Activated naive CD4-positive, alpha-beta T cell (primary cell): ENCODE data around the gene DLST.

Experiments
- DNase-seq, 4 experiments: peaks; one replicate each; lab custom pipeline; 2025; lab: John Stamatoyannopoulos, UW

The DLST gene

DNA sequence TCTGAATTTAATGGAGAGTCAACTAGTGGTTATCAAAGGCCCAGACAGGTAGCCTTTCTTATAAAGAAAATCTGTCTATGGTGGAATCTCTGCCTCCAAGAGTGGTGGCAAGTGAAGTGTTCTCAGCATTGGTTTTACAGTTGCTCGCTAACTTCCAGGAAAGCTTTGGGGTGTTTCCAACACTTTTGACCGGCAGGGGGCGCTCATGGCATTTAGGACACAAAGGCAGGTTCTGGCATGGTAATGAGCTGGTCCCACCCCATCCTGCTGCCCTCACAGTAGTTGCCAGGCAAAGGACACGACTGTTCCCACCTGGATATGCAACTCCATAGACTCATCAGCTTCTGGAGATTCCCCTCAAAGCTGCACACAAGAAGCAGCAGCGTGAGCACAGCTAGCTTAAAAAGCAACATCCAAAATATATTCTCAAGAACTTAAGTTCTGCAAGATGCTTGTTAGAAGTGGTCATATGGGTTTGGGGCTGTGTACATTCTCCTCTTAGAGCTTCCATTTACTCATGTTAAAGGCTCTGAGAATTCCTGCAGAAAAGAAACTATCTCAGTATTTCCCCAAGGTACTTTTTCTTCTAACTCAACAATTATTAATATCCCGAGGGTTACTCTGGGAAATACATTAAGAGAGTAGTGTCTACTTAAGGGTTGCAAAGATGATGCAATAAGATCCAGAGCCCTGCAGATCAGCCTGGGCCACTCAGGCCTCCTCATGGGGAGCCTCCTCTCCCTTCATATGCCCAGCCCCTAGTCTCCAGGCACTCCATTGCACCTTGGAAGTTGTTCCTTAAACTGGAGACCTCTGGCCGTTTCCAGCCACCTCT lies 20.6 kb upstream of the DLST start:
- DNase-seq: peak; percentile 72 to 97 (median 94)

DNA sequence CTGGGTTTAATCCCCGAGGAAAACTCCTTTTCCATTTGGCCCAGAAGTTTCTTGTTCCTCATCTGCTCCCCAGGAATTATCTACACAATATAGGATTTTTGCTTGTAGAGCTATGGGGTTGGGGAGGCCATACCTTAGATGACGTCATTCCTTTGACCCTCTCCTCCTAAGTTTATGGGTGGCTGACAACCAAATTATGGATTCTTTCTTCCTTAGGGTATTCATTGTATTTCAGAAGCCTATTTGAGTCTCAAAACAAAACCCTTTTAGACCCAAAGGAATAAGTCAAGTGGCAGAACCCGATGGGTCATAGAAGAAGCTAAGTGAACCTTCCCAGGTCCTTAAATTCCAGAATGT lies 20.0 kb upstream of the DLST start:
- DNase-seq: no peak

DNA sequence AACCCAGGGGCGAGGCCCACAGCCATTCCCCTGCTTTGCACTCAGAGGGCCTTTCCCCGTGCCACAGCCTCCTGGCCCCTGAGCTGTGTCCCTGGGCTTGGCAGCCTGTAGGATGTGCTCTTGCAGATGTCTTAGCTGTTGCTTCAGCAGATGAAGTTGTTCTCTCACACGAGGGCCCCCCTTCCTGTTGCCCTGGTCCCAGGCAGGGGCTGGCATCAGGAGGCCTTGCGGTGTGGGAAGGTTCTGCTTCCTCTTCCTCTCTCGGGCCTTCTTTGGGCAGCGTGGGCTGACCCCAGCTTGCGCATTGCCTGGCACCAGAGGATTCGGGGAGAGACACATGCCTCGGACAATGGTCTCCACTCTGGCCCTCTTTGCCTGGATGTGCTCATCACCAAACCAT lies 18.4 kb upstream of the DLST start:
- DNase-seq: no peak

DNA sequence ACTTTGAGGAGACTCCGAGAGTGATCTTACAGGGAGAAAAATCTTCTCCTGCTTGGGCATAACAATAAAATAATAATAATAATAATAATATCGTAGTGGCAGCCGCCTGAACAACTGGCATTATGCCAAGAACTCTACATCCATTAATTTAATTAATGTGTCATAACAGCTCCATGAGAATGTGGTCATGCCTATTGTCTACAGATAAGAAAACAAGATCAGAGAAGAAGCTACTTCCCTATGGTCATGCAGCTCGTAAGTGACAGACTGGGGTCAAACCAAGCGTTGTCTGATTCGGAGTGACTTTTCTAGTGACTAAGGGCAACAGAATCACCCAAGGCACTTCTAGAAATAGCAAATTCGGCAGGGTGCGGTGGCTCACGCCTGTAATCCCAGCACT lies 17.5 kb upstream of the DLST start:
- DNase-seq: no peak

DNA sequence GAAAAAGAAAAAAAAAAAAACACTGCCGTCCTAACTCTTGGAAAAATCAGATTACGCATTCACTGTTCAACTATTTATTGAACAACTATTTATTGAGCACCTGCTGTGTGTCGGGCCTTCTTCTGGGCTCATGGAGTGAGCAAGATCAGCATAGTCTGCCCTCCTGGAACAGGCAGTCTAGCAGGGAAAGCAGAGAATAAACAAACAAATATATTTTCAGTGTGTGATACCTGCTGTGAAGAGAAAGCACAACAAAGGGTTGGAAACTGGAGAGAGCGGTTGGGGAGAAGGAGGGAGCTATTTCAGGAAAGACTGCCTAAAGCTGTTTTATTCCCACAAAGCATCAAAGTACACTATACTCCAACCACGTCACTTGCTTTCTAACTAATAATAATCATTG lies 16.6 kb upstream of the DLST start:
- no peak for DNase-seq

DNA sequence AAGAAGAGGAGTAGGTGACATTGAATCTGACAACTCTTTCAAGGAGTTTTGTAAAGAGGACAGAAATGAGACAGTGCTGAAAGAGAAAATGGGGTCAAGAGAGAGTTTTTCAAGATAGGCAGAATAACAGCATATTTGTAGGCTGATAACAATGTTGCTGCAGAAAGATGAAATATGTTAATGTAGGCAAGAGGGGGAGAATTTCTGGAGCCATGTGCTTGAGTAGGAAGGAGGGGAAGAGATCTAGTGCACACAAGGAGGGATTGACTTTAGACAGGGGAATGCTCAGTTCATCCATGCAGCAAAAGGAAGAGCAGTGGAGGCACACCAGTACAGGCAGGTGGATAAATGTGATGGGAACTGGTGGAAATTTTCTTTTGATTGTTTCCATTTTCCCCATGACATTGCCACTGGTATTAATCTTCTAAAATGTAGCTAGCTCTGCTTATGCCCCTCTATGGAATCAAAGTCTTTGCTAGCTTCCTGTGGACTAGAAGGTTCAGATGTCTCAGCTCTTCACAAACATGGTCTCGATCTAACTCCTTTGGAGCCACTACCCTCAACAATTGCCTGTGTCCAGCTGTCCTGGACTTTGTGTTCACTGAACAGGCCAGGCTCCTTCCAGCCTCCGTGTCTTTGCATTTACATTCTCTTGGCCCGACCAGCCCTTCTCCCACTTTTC lies 14.9 kb upstream of the DLST start:
- DNase-seq: no peak

DNA sequence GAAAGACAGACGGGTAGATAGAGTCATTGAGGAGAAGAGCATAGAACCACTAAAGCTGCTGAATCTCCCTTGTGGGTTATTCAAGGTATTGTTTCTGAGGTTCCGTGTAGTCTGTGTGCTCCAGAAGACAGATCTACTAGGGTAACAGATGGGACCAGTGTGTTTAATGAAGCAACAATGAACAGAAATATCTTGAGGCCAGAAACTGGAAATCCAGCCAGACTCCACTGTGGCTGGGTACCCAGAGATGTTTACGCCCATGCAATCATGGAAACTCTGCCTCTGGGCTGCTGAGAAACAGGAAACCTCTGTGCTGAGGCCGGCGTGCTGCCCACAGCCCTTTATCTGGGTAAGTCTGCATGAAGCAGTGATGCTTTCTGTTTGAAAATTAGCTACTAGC lies 14.0 kb upstream of the DLST start:
- peak in 2 of 4 experiments; percentile 5 to 18 for DNase-seq

DNA sequence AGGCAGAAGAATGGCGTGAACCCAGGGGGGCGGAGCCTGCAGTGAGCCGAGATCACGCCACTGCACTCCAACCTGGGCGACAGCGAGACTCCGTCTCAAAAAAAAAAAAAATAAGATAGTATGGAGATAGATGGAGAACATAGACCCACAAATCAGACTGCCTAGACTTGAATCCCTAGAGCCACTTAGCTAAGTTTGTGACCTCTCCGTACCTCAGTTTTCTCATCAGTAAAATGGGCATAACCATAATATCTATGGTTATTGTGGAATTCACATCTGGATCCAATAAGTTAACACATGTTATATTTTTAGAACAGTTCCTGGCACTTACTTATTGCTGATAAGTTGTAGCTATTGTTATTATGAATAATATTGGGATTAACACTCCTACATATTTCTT lies 13.0 kb upstream of the DLST start:
- DNase-seq: no peak

DNA sequence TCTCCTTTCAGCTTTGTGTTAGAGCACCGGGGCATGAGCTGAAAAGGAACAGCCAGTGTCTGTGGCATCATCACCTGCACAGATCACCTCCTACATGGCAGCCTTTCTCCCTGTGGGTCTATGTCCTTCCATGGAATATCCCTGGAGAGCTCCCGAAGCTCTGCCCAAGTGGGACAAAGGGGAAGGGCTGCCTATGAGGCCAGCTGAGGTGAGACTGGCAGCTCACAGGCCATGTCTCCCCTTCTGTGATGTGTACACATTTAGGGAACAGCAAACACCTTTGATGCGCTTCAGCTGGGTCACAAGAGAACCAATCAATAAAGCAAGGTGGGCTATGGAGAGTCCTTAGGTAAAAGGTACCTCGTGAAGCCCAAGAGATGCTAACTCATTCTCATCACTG lies 9.9 kb upstream of the DLST start:
- no peak for DNase-seq

DNA sequence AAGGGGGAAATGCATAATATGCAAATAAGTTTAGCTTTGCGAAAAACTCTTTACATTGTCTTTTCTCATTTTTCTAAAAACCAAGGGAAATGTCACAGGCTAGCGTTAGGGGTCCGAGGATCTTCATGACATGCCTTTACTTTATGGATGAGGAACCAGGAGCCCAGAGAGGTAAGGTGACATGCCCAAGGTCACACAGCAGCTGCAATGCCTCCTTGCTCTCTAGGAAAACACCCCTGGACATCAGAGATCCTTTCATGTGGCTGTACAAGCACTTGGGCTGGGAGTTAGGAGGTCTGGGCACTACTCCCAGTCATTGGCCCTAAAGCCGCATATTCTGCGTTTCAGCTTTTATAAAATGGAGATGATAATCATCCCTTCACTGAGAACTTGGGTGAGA lies 6.5 kb upstream of the DLST start:
- DNase-seq: no peak

DNA sequence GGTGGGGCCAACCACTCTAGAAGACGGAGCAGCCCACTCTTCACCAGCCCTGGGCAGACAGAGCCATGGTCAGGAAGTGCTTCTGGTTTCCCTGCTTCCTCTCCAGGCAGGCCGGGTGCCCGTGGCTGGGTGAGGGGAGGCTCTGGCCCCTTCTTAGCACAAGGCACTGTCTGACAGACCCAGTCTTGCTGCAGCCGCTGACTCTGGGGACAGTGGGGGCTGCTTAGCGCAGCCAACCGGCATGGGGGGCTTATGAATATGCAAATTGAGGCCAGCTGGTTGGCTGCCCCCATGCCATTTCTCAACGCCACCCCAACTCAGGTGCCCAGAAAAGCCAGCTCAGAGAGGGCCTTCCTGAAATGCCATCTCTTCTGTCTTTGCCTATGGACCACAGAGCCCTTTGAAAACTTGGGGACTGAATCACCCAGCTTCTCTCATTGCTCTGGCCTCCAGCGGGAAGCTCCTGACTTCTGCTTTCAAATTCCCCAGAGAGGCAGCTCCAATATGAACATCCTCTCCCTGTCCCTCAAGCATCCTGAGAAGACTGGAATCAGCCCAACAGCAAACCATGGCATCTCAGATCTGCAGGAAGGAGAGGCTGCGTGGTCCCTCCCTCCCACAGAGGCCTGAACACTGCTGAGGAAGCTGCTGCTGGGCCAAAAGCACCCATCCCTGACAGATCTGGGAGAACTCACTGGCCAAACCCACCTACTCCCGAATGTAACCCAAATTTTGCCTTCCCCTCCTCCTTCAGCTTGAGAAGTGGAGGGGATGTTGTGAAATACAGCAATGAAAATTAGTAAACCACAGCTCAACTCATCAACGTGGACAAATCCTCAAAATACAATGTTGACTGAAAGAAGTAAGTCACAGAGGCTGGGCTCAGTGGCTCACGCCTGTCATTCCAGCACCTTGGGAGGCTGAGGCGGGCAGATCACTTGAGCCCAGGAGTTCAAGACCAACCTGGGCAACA lies 5.5 kb upstream of the DLST start, which contains the start of gene PROX2:
PROX2 (minus strand) TSS at position 205 of the 973 bp plus-strand sequence. CDS start 12,311 bp downstream, outside the sequence.
- DNase-seq: peak in 1 of 4 experiments; percentile 4

DNA sequence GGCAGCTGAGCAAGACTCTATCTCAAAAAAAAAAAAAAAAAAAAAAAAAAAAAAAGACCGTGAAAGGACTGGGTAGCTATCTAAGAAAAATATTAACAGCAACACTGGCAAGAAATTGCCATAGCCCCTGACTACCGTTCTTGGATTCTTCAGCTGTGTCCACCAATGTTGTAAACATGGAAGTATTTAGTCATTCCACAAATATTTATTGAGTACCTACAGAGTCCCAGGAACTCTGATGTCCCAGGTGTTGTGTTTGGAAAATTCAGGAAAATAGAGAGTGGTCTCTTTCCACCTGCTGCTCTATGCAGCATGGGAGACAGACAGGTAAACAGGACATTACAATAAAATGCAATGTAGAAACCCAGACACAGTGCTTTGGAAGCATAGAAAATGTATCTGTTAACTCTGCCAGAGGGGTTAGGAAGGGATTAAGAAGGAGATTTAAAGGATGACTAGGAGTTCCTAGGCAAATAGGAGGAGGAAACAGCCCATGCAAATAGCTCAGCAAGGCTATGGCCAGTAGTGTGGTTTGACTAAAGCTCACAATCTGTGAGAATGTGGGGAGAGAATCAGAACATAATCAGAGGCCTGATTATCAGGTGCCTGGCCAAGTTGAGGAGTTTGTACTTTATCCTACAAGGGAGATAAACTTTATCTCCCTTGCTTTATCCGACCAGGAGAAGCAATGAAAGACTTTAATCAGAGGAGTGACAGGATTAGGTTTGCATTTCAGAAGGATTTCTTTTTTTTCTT lies 2.1 kb upstream of the DLST start:
- DNase-seq: no peak

DNA sequence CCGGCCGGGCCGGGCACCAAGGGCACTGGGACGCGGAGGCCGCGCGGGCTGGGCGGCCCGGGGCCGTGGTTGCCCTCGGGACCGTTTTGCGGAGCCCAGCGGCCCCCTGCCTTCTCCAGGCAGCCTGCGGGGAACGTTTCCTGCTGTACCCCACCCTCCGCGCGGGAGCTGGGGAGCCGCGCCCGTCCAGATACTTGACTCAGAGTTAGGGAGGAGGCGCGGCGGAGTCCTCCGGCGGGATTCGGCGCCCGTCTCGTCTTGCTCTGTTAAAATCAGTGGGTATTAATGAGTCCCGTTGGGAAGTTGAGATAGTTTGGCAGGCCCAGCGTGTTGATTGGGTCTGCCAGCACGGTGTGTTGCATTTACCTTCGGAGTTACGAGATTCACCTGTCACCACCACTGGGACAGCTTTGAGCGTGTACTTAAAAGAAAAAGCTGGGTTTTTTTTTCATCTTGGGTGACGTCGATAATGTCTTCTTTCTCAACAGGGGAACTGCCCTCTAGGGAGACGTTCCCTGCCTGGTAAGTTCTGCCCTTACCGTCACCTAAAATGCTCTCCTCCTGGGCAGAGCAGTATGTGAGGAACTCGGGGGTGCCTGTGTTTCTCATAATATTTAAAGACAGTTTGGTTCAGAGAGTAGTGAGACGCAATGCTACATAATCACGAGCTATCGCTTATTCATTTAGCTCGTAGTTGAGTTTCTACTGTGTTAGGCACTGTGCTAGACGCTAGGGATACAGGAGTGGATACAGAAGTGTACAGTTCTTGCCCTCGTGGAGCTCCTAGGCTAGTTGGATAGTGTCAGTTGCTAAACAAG lies 596 bp downstream of the DLST start:
- peak in 3 of 4 experiments; percentile 33 to 45 (median 37) for DNase-seq

DNA sequence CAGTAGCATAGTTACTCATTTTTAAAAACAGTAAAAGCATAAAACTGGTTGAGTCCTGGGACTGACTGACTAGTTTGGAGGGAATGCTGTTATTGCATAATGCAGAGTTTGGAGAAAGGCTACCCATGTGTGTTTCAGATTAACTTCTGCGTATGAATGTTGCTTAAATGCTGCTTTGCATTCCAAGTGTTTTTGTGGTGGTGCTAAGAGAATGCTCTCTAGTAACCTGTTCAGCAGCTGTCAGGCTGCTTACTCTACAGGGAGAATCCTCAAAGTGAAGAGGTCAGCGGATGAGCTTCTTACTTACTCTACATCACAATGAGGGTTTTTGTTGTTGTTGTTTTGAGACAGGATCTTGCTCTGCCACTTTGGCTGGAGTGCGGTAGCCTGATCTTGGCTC lies 4.3 kb downstream of the DLST start:
- no peak for DNase-seq

DNA sequence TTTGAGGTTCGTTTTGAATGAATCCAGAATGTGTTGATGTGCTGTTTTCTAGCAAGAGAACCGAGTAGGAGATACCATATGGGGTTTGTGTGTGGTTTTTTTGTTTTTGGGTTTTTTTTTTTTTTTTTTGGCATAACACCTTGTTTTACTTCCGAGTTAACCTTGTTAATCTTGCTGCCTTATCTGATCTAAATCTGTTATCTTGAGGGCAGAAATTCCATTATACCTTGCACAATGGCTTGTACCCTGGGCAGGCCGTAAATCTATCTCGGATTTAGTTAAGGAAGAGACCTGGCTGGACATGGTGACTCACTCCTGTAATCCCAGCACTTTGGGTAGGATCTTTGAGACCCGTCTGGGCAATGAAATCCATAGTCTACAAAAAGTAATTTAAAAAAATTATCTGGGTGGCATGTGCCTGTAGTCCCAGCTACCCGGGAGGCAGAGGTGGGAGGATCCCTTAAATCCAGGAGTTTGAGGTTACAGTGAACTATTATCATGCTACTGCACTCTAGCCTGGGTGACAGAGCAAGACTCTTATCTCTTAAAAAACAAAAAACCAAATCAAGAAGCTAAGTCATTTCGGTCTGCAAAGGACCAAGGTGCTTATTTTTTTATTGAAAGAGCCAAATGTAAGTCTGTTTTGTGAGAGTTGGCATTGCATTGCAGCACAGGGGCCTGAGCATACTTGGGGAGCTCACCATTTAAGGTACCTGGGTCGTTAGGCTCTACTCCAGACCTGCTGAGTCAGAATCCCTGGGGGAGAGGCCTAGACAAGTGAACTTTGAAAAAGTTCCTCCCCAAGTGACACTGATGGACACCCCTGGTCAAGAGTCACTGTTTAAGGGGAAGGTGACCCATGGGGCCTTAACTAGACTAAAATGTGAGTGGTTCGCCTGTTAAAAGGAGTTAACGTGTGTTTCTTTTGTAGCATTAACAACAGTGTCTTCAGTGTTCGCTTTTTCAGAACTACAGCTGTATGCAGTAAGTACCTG lies 6.7 kb downstream of the DLST start:
- no peak for DNase-seq

DNA sequence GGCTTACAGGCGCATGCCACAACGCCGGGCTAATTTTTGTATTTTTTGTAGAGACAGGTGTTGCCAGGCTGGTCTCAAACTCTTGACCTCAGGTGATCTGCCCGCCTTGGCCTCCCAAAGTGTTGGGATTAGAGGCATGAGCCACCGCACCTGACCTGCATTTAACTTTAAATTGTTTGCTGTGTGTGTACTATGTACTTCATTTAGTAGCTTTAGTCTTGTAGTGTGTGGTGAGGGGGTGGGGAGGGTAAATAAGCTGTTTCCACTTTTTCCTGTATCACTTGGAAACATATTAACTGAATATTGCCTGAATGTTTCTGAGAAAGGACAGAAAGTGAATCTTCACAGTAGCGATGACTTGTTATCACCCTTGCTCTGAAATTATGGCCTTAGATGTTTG lies 8.5 kb downstream of the DLST start:
- no peak for DNase-seq

DNA sequence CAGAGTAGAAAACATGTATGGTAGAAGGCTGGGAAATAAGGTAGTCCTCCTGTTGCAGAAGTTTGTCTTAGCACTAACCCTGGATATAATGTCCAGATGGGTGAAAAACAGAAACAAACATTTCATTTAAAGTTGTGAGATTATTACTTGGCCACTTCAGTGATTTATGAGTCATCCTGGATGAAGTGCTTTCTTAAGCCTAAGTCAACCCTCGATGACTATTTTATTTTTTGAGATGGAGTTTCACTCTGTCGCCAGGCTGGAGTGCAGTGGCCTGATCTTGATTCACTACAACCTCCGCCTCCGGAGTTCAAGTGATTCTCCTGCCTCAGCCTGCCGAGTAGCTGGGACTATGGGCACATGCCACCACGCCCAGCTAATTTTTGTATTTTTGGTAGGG lies 10.2 kb downstream of the DLST start:
- DNase-seq: no peak

DNA sequence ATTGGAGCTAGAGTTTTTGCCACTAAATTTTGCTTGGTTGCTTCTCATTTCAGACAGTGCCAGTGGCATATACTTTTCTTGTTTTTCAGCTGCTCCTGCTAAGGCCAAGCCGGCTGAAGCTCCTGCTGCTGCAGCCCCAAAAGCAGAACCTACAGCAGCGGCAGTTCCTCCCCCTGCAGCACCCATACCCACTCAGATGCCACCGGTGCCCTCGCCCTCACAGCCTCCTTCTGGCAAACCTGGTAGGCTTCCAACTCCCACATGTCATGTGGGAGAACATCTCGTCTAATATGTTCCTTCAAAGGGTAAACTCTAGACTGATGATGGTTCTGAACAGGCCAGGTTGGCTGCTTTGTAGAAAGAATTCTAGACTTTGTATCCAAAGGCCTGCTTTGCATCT lies 11.0 kb downstream of the DLST start:
- DNase-seq: no peak

DNA sequence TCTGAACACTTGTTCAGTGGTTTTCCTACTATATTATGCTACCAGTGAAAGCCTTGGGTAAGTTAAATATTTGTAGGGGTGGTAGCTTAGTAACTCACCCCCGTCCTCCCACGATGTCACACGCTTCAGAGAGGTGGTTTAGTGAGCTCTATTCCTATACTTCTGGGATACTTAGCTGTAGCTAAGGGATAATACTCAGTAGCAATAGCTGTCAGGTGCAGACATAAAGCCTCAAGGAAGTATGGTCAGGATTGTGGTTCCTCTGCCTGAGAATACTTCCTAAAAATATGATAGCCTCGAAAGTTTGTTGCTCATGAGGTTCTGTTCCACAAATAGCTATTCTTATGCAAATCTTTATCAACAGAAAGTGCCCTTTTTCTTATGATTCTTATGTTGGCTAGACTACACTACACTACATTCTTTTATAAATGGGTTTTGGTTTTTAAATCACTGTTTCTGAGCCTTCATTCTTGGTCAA lies 11.9 kb downstream of the DLST start:
- no peak for DNase-seq
